Measurements from ENCODE around the gene SFPQ.

DNA sequence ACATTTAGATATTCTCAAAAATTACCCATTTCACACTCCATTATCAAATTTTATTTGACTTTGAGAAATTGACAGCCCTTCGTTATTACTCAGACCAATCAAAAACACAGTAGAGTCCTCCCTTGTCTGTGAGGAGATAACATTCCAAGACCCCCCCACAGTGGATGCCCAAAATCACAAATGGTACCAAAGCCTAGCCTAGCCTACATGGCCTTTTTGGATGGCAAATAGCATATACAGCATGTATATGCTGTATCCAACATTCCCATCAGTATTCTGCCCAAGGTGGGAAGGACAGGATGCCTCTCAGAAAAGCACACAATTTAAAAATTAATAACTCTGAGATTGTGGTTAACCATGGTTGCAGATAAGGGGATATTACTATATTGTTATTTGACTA is 17.3 kb downstream of the SFPQ start:
- TF ChIP-seq, protein P1, sequence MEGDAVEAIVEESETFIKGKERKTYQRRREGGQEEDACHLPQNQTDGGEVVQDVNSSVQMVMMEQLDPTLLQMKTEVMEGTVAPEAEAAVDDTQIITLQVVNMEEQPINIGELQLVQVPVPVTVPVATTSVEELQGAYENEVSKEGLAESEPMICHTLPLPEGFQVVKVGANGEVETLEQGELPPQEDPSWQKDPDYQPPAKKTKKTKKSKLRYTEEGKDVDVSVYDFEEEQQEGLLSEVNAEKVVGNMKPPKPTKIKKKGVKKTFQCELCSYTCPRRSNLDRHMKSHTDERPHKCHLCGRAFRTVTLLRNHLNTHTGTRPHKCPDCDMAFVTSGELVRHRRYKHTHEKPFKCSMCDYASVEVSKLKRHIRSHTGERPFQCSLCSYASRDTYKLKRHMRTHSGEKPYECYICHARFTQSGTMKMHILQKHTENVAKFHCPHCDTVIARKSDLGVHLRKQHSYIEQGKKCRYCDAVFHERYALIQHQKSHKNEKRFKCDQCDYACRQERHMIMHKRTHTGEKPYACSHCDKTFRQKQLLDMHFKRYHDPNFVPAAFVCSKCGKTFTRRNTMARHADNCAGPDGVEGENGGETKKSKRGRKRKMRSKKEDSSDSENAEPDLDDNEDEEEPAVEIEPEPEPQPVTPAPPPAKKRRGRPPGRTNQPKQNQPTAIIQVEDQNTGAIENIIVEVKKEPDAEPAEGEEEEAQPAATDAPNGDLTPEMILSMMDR (conservative IDR thresholded peaks at IDR 0.05) = no peak
- TF ChIP-seq EZH2 (IDR thresholded peaks at IDR 0.05; ENCODE audit: low read depth) = no peak
